Measurements from ENCODE around the gene IL10RA.
"Not testable (repeated sequence)": the region's sequence is repeated elsewhere in the genome, so short reads cannot be mapped to it uniquely, and the experiment has no call there.

Gene IL10RA

DNA sequence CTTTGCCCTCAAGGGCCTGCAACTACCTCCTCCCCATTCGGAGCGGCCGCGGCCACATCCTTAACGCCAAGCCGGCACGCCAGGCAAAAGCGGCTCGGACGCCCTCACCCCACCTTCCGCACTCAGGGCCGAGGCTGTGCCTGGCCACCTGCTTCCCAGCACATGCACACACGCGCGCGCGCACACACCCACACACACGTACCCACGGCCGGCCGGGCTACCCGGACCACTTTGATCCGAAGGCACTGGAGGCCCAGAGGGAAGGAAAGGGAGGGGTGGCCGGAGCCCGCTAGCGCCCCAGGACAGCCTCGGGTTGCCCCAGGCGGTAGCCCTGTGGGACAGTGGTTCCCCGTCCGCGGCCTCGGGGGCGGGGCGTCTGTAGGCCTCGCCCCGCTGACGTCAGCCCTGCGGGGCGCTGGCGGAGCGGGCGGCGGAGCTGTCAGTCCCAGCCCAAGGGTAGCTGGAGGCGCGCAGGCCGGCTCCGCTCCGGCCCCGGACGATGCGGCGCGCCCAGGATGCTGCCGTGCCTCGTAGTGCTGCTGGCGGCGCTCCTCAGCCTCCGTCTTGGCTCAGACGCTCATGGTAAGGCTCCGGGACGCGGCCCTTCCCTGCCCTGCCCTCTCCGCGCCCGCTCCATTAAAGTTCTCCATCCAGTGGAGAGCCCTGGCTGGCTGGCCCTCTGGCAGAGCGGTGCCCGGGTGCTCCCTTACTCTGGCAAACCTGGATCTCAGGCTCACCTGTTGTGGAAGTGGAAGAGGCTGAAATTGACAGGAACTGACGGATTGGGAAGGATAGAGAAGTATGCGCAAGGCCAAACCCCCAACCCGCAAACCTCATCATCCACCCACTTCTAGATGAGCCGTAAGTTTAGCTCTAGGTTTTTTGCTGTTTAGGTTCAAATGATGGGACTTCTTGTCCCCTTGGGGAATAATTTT lies at the start of gene IL10RA:
IL10RA (plus strand) TSS at position 442 of the 935 bp plus-strand sequence; CDS start at position 516, 74 bp downstream.
- no peak for DNase-seq (ENCODE audit: low read depth)

GRCh38 chr11:117936973-117937372 lies 49.2 kb upstream of the IL10RA start:
- DNase-seq (ENCODE audit: low read depth) = no peak

DNA sequence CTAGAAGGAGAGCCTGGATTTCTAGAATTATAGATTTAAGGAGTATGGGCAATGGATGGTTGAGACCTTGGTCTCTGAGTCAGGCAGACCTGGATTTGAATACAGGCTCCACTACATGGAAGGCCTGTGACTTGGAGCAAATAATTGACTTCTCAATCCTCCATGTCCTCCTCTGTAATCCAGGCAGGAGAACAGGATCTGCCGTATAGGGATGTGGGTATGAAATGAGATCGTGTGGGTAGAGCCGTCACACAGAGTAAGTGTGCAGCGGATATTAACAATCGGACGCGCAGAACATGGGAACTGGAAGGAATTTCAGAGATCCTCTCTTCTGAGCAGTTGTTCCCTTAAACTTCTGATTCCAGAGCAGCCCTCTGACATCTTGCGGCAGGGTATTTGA lies 45.5 kb upstream of the IL10RA start:
- no peak for DNase-seq (ENCODE audit: low read depth)

- DNase-seq (ENCODE audit: low read depth) = no peak
Observed at GRCh38 chr11:117941163-117941707, 45.0 kb upstream of the IL10RA start.

DNA sequence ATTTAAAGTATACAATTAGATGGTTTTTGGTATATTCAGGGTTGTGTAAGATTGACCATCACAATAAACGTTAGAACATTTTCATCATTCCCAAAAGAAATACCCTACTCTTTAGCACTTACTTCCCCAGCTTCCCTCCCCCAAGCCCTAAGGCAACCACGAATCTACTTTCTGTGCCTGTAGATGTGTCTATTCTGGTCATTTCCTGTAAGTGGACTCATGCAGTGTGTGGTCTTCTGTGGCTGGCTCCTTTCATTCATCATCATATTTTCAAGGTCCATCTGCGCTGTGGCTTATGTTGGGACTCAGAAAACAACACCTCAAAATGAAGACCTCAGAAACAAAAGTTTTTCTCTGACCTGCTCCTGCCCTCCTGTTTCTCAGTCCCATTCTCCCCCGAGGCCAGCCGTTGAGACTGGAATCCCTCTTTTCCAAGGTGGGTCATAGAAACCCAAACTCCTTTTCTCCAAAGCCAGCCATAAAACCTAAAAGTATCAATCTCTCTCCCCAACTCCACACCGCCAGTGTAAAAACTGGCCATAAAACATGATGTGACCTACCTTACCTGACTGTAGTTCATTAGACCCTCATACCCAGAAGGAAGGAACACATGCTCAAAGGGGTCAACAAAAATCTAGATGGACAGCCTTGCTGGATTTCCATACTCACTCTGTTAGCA lies 44.1 kb upstream of the IL10RA start:
- no peak for DNase-seq (ENCODE audit: low read depth)

- no peak for DNase-seq (ENCODE audit: low read depth)
Observed at GRCh38 chr11:117944554-117944953, 41.6 kb upstream of the IL10RA start.

GRCh38 chr11:117945047-117945810 lies 41.0 kb upstream of the IL10RA start:
- no peak for DNase-seq (ENCODE audit: low read depth)

DNA sequence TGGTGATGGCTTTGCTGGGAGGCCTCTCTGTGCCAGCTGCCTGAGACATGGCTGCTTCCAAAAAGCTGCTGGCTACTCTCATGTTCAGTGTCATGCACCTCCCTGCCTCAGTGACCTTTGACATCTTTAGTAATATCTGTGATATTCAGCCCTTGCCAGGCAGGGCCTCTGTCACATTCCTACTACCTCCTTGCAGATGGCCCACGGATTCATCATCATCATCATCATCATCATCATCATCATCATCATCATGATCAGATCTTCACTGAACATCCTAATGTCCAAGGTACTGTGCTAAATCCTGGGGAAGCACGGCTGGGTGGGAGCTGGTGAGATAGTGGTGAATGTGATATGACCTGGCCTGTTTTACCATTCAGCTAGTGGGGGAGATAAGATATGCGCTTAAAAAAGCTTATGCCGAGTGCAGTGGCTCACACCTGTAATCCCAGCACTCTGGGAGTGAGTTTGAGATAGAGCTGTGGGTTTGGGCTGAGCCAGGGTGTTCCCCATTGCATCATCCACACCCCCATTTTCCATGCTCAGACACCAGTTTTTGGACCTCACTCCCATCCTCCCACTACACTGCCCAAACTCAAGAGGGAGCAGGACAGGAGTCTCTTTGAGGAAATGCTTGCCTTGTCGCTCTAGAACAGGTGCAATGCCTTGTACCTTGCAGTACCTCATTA lies 39.9 kb upstream of the IL10RA start:
- no peak for DNase-seq (ENCODE audit: low read depth)

DNA sequence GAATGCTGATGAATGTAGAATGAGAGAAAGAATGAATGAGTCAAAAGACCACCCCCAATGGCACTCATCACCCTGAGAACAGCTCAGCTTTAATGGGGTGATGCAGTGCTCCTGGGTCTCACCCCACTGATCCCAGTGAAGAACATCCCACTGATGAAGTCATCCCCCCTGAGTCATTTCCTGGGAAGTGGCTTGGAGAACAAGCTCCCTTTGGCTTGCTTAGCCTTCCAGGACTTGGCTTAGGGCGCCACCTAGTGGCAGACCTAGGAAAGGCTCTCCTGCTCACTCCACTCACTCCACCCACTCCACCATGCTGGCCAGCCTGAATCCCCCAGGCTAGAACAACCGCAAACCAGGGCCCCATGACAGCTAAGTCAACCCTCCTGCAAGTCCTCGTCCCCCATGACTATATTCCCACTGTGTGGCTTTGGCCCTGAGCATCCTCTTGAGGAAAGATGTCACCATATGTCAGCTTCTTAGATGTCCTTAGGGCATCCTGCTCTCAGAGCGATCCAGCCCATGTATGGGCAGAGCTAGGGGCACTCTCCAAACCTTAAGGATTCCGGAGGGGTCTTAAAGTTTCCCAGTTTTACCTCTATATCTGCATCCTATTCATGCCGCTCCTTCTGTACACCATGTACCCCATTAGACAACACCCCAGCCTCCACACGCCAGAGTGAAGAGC lies 39.2 kb upstream of the IL10RA start:
- peak; percentile 78 for DNase-seq (ENCODE audit: low read depth)

DNA sequence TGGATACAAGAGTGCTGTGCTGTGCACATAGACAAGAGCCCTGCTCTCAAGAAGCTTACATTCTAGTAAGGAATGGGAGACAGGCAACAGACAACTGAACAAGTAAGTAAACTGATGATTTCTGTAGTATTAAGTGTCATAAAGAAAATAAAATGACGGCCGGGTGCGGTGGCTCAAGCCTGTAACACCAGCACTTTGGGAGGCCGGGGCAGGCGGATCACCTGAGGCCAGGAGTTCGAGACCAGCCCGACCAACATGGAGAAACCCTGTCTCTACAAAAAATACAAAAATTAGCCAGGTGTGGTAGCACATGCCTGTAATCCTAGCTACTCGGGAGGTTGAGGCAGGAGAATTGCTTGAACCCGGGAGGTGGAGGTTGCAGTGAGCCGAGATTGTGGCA lies 38.4 kb upstream of the IL10RA start:
- DNase-seq (ENCODE audit: low read depth) = not testable (repeated sequence)

- not testable (repeated sequence) for DNase-seq (ENCODE audit: low read depth)
Observed at GRCh38 chr11:117948466-117948865, 37.7 kb upstream of the IL10RA start.

GRCh38 chr11:117949062-117949461 lies 37.1 kb upstream of the IL10RA start:
- DNase-seq (ENCODE audit: low read depth) = no peak

DNA sequence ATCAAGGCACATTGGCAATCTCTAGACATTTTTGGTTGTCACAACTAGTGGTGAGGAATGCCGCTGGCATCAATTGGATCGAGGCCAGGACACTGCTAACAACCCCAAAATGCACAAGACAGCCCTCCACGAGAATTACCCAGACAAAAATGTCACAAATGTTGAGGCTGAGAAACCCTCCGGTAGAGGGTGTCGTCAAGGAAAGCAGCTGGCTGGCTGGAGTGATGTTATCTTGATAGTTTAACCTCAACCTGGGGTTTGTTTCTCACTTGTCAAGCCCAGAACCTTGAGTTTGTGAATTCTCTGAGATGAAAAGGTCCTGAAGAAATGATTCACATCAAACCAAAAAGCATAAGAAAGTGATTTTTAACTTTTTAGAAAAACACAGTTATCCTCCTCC lies 35.9 kb upstream of the IL10RA start:
- DNase-seq (ENCODE audit: low read depth) = no peak

DNA sequence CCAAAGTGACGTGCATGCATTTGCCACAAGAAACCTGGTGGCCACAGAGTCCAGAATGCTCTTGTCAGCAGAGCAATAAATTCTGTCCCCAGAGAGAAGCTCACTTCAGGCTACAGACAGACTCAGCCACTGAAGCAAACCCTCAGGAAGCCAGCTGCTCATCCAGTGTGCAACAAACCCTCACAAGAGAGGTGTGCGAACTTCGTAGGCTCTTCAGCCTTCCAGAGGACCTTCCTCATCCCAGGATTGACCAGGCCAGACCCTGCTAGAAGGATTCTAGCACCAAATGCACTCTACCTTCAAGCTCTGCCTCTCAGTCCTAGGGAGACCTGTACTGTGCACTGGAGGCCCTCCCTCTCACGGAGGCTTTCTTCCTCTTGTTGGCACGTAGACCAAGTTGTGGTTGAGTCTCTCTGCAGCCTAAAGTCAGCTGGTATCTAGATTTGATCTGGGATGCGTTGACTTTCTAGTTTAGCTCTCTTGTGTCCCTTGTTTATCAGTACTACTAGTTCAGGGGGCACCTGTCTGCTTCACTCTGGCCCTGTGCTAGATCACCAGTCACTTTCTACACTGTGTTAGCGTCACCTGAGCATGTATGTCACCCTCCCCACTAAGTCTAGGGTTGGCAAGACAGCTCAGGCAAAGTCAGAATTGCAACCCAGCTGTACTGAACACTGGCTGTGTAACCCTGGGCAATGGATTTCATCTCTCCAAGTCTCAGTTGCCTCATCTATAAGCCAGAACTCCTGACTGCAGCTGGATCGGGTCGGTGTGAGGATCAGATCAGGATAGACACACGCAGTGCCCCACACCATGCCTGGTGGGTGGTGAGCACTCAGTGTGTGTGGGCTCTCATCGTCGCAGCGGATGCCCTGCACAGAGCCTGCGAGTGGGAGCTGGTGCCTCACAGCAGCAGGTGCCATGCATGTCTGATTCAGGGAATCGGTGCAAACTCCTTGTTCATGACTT lies 34.9 kb upstream of the IL10RA start:
- DNase-seq (ENCODE audit: low read depth) = no peak

DNA sequence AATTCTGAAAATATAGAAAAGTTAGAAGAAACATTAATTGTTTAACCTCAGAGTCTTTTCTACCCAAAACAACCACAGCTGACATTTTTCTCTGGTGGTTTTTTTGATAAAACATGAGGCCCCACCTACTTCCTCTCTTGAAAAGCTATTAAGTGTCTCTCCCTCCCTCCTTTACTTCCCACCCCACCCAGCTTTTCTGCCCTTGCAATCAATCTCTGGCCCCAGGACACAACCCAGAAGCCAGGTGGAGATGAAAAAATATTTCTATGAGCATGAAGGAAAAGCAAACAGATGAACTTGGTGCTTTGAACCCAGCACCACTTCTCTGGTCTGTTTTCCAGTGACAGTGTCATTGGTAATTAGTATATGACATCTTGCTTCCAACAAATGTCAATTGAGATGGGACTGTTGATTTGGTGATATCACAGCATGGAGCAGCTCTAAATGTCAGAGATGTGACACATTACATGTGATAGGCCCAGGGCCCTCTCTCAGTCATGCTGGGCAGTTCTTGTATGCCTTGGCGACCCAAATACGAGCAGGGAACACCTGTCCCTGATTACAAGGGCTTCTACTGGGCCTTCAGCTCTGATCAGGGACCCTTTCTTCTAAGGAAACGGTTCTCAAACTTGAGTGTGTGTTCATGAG lies 33.0 kb upstream of the IL10RA start:
- DNase-seq (ENCODE audit: low read depth) = no peak

DNA sequence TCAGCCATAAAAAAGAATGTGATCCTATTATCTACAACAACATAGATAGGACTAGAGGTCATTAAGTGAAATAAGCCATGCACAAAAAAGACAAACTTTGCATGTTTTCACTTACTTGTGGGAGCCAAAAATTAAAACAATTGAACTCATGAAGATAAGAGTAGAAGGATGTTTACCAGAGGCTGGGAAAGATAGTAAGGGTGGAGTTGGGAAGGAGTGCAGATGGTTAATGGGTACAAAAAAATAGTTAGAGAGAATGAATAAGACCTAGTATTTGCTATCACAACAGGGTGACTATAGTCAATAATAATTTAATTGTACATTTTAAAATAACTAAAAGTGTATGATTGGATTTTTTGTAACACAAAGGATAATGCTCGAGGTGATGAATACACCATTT lies 27.2 kb upstream of the IL10RA start:
- no peak for DNase-seq (ENCODE audit: low read depth)

DNA sequence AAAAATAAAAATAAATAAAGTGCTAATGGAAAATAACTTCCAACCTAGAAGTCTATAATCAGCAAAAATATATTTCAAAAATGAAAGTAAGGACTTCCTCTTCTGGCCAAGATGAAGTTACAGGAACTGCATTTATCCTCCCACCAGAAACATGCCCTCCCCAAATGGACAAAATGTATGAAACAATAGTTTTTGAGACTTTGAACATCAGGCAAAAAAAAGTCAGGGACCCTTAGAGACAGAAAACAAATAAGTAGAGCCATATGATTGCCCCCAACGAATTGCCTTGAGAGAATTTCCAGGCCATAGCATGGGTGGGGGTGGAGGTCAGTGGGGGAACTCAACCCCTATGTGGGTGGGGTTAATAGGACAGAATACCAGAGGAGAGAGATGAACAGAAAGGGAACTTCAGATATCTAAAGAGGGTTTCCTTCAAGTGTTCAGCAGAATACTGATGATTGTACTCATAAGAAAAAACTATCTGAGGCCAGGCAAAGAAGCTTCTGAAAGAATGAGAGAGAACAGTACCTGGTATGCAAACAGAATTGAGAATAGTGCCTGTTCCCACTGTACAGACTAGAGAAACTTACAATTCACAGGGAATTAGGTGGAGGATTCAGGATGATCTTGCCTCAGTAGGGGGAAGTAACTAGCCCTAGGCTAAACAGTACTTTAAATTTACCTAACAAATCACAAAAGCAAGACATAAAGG lies 26.6 kb upstream of the IL10RA start:
- DNase-seq (ENCODE audit: low read depth) = no peak

DNA sequence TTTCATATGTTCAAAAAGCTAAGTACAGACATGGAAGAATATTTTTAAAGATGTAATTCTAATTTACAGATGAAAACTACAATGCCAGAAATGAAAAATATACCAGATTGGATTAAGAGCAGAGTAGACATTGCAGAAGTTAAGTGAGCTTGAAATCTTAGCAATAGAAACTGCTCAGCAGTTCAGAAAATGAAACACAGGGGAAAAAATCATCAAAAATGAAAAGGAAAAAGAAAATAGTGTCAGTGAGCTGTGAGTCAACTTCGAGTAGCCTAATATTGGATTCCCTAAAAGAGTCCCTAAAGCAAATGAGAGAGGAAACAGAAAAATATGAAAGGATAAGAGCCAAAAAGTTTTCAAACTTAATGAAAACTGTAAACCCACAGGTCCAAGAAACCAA lies 25.8 kb upstream of the IL10RA start:
- no peak for DNase-seq (ENCODE audit: low read depth)

GRCh38 chr11:117961896-117962295 lies 24.3 kb upstream of the IL10RA start:
- DNase-seq (ENCODE audit: low read depth) = no peak

All from GM04504 (cell line).